ENCODE measurements around the gene CDKAL1.
"Not testable (repeated sequence)": the region's sequence is repeated elsewhere in the genome, so short reads cannot be mapped to it uniquely, and the experiment has no call there.

CDKAL1 gene

GRCh38 chr6:20751293-20751935, 217.2 kb downstream of the CDKAL1 start:
- DNase-seq (ENCODE audit: low read depth in 1 of 2, low spot score in 1 of 2) = no peak
- no peak overlapping the region for H3K4me3 ChIP-seq (replicated peaks; ENCODE audit: insufficient read depth, low read length)
- no peak overlapping the region for H3K27ac ChIP-seq (replicated peaks)
- TF ChIP-seq REST (IDR thresholded peaks at IDR 0.05; ENCODE audit: insufficient replicate concordance, low read depth) (no peak), CTCF (IDR thresholded peaks at IDR 0.05; ENCODE audit: insufficient read depth, low read length) (no peak), GABPA (IDR thresholded peaks at IDR 0.05; ENCODE audit: low read depth) (no peak), POLR2AphosphoS5 (IDR thresholded peaks at IDR 0.05; ENCODE audit: low read depth) (no peak), SPI1 (IDR thresholded peaks at IDR 0.05; ENCODE audit: borderline replicate concordance, low read depth) (no peak)
- no peaks in the 10 kb centered on the region for H3K27me3 ChIP-seq (ENCODE audit: insufficient read depth, poor library complexity, severe bottlenecking)

- Histone ChIP-seq H3K27ac (replicated peaks) (no peak overlapping the region), H3K27me3 (ENCODE audit: insufficient read depth, poor library complexity, severe bottlenecking) (no peaks in the 10 kb centered on the region), H3K4me3 (replicated peaks; ENCODE audit: insufficient read depth, low read length) (no peak overlapping the region)
- DNase-seq (ENCODE audit: low read depth in 1 of 2, low spot score in 1 of 2) = no peak
- no peak for TF ChIP-seq SPI1 (IDR thresholded peaks at IDR 0.05; ENCODE audit: borderline replicate concordance, low read depth)
These were observed 221.4 kb downstream of the CDKAL1 start for GRCh38 chr6:20755631-20756030.

GRCh38 chr6:20756584-20757147, 222.4 kb downstream of the CDKAL1 start:
- H3K4me3 ChIP-seq (replicated peaks; ENCODE audit: insufficient read depth, low read length); H3K27ac ChIP-seq (replicated peaks): not testable (repeated sequence)

GRCh38 chr6:20757761-20758160, 223.5 kb downstream of the CDKAL1 start:
- no peak overlapping the region for H3K27ac ChIP-seq (replicated peaks)
- no peak for TF ChIP-seq POLR2AphosphoS5 (IDR thresholded peaks at IDR 0.05; ENCODE audit: low read depth)
- no peaks in the 10 kb centered on the region for H3K27me3 ChIP-seq (ENCODE audit: insufficient read depth, poor library complexity, severe bottlenecking)
- H3K4me3 ChIP-seq (replicated peaks; ENCODE audit: insufficient read depth, low read length) = no peak overlapping the region
- DNase-seq (ENCODE audit: low read depth in 1 of 2, low spot score in 1 of 2) = no peak

More at GRCh38 chr6:20756584-20757147, 222.4 kb downstream of the CDKAL1 start:
- H3K27me3 ChIP-seq (ENCODE audit: insufficient read depth, poor library complexity, severe bottlenecking); DNase-seq (ENCODE audit: low read depth in 1 of 2, low spot score in 1 of 2): not testable (repeated sequence)

- H3K27ac ChIP-seq (replicated peaks) = no peak overlapping the region
- DNase-seq (ENCODE audit: low read depth in 1 of 2, low spot score in 1 of 2) = no peak
- H3K27me3 ChIP-seq (ENCODE audit: insufficient read depth, poor library complexity, severe bottlenecking) = no peaks in the 10 kb centered on the region
- H3K4me3 ChIP-seq (replicated peaks; ENCODE audit: insufficient read depth, low read length) = no peak overlapping the region
- TF ChIP-seq REST (IDR thresholded peaks at IDR 0.05; ENCODE audit: insufficient replicate concordance, low read depth) = no peak
- no peak for TF ChIP-seq GABPA (IDR thresholded peaks at IDR 0.05; ENCODE audit: low read depth)
- TF ChIP-seq CTCF (IDR thresholded peaks at IDR 0.05; ENCODE audit: insufficient read depth, low read length) = no peak
- TF ChIP-seq POLR2AphosphoS5 (IDR thresholded peaks at IDR 0.05; ENCODE audit: low read depth) = no peak
These were observed 229.0 kb downstream of the CDKAL1 start for GRCh38 chr6:20763296-20763695.
